GM12872 (cell line): ENCODE measurements around the gene WFDC13.

Experiments used
- CTCF ChIP-seq: IDR thresholded peaks from 3 replicates; pipeline ENCODE4 v1.5.1; 2011; ENCODE audit warnings: low read depth, mild to moderate bottlenecking, low read length, moderate library complexity; ENCODE audit not compliant: insufficient read depth

WFDC13 gene

GRCh38 chr20:45704969-45705637 lies 3.3 kb downstream of the WFDC13 start, which contains the start of gene WFDC10B:
TSS of gene WFDC10B (minus strand) at chr20:45705019. CDS start at chr20:45685992, 19,027 bp downstream.
- TF ChIP-seq CTCF = no peak

- no peak for TF ChIP-seq CTCF
Measured at GRCh38 chr20:45722047-45722446, 20.2 kb downstream of the WFDC13 start, which contains the start of gene SPINT4. TSS of gene SPINT4 (plus strand) at chr20:45722347. CDS start at chr20:45722368, 21 bp downstream.

- no peak for TF ChIP-seq CTCF
Measured at GRCh38 chr20:45725134-45725533, 23.3 kb downstream of the WFDC13 start.

- no peak for TF ChIP-seq CTCF
Measured at GRCh38 chr20:45727044-45727443, 25.2 kb downstream of the WFDC13 start.

- no peak for TF ChIP-seq CTCF
Measured at GRCh38 chr20:45732199-45732598, 30.4 kb downstream of the WFDC13 start.

- no peak for TF ChIP-seq CTCF
Measured at GRCh38 chr20:45735552-45735951, 33.7 kb downstream of the WFDC13 start.

GRCh38 chr20:45735988-45736387 lies 34.1 kb downstream of the WFDC13 start:
- TF ChIP-seq CTCF = no peak
